IMR-90 (cell line): ENCODE data around the gene ANKRD44.

Experiments
- MAFK ChIP-seq: IDR thresholded peaks from 2 replicates; pipeline ENCODE4 v1.6.1; 2012; ENCODE audit warnings: low read depth, low read length, improper control_type of control experiment
- MAZ ChIP-seq: IDR thresholded peaks from 2 replicates; pipeline ENCODE4 v1.6.1; 2012; ENCODE audit warnings: low read depth, mild to moderate bottlenecking, low read length, improper control_type of control experiment, moderate library complexity, borderline replicate concordance
- MXI1 ChIP-seq: IDR thresholded peaks from 2 replicates; pipeline ENCODE4 v1.6.1; 2012; ENCODE audit warnings: low read depth, mild to moderate bottlenecking, low read length, moderate library complexity, borderline replicate concordance
- POLR2A ChIP-seq: IDR thresholded peaks from 2 replicates; pipeline ENCODE4 v1.6.1; 2012; ENCODE audit warnings: mild to moderate bottlenecking, low read depth, low read length
- RFX5 ChIP-seq: IDR thresholded peaks from 2 replicates; pipeline ENCODE4 v1.8.0; 2012; ENCODE audit warnings: low read depth, mild to moderate bottlenecking, low read length, moderate library complexity
- TF ChIP-seq, protein P1 (sequence below): conservative IDR thresholded peaks from 2 replicates; pipeline ENCODE4 v1.5.1; 2012; ENCODE audit warnings: mild to moderate bottlenecking, low read depth, low read length, improper control_type of control experiment

DNA sequence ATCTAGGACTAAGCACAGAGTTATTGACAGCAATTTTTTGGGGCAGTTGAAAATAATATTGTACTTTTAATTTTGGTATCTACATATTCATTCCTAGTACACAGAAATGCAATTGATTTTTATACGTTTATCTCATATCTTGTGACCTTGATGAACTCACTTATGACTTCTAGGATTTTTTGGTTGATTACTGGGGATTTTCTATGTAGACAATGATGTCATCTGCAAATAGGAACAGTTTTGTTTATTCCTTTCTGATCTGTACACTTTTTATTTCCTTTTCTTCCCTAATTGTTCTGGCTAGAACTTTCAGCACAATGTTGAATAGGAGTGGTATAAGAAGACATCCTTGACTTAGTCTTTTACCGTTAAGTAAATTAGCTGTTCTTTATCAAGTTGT is 240.6 kb downstream of the ANKRD44 start:
- TF ChIP-seq, protein P1, sequence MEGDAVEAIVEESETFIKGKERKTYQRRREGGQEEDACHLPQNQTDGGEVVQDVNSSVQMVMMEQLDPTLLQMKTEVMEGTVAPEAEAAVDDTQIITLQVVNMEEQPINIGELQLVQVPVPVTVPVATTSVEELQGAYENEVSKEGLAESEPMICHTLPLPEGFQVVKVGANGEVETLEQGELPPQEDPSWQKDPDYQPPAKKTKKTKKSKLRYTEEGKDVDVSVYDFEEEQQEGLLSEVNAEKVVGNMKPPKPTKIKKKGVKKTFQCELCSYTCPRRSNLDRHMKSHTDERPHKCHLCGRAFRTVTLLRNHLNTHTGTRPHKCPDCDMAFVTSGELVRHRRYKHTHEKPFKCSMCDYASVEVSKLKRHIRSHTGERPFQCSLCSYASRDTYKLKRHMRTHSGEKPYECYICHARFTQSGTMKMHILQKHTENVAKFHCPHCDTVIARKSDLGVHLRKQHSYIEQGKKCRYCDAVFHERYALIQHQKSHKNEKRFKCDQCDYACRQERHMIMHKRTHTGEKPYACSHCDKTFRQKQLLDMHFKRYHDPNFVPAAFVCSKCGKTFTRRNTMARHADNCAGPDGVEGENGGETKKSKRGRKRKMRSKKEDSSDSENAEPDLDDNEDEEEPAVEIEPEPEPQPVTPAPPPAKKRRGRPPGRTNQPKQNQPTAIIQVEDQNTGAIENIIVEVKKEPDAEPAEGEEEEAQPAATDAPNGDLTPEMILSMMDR = no peak
- TF ChIP-seq POLR2A = no peak
- TF ChIP-seq RFX5 = no peak
- no peak for TF ChIP-seq MAZ
- TF ChIP-seq MAFK = no peak
- no peak for TF ChIP-seq MXI1
